Measurements from ENCODE around the gene MKRN1.
"Not testable (repeated sequence)": the region's sequence is repeated elsewhere in the genome, so short reads cannot be mapped to it uniquely, and the experiment has no call there.

The MKRN1 gene

DNA sequence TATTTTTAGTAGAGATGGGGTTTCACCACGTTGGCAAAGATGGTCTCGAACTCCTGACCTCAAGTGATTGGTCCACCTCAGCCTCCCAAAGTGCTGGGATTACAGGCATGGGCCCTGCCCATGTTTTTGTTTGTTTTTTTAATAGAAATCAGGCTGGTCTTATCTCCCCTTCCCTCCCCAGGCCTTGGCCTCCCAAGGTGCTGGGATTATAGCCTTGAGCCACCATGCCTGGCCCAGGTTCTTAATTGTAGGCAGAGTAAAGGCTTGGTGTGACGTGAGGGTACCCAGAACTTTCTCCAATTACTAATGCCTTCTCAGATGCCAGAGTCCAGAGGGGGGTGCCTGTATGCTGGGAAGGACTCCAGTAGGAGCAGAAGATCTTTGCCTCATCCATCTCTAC is 5.2 kb upstream of the MKRN1 start:
- no peak for DNase-seq

DNA sequence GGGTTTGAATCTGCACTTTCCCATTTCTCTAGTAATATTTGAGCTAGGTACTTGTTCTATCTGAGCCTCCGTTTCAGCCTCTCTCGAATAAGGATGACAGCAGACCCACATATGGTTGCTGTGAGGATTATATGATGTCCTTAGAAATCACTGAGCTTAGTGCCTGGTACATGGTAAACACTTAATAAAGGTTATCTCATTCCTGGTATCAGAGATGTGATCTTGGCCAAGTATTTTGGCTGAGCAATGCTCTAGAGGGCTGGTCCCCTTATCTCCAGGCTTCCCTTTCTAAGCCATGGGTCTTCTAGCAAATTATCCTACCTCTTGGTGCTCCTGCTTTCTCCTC is 407 bp upstream of the MKRN1 start:
- DNase-seq, result no peak

DNA sequence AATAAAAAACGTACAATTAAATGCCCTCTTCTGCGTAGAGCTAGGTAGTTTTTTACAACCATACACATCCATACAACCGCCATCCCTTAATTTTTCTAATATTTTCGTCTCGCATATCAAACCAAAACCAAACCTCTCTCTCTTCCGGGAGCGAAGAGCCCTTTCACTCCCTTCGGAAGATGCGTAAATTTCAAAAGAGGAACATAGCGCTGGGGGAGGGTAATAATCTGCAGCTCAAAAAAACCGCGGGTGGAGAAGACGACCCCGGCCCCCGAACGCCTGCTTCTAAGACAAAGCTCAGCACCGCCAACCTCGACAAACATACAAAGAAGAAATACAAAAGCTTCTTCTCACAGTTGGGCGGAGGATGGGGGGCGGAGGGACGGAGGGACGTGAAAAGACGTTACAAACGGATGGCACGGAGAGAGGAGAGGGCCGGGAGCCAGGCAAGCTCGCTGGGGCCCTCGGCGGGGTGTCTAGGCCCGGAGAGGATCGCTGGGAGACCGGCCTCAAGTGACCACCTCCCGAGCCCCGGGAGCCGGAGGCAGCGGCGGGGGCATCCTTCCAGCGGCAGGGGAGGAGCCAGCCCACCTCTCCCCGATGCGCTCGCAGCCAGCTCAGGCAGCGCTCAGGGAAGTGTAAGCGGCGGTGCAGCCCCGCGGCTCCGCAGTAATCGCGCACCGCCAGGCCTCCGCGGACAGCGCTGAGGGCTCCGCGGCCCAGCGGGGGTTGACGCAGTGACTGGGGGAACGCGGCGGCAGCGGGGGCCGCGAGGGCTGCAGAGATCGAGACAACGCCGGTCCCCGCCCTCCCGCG is 851 bp downstream of the MKRN1 start:
- peak; percentile 67 for DNase-seq

DNA sequence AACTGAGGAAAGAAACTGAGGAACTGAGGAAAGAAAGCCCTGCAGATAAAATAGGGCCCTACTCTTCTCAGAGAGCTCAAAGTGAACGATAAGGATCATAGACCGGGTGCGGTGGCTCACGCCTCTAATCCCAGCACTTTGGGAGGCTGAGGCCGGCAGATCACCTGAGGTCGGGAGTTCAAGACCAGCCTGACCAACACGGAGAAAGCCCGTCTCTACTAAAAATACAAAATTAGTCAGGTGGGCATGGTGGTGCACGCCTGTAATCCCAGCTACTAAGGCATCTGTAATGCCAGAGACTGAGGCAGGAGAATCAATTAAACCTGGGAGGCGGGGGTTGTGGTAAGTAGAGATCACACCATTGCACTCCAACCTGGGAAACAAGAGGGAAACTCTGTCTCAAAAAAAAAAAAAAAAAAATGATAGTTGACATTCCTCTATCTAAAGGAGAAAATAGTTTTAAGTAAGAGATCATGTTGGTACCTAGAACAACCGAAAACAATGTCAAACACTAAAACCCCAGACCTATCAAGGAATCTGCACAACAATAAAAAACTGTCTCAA is 2.5 kb downstream of the MKRN1 start:
- no peak for DNase-seq

DNA sequence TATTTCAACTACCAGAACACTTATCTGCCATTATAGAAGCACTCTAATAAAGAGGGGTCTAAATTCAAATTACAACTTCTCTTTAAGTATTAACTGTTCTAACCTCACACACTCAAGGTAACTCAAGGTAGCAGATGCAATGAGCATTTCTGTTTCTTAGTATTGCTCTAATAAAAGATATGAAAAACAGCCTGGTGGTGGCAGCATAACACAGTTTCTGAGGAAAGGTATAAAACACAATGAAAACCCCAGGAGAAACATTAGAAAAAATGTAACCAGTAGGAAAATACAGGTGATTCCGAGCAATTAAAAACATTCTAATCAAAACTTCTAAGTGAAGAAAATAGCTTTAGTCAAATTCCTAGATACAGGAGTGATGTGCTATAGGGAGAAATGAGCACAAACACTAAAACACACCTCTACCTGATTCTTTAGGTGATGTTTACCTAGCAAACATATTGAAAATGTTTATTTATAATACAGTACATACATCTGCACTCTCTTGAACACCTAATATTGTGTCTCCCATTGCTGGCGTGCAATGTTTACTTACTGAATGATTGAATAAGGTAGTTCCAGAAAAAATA is 3.5 kb downstream of the MKRN1 start:
- DNase-seq, result peak; percentile 78

DNA sequence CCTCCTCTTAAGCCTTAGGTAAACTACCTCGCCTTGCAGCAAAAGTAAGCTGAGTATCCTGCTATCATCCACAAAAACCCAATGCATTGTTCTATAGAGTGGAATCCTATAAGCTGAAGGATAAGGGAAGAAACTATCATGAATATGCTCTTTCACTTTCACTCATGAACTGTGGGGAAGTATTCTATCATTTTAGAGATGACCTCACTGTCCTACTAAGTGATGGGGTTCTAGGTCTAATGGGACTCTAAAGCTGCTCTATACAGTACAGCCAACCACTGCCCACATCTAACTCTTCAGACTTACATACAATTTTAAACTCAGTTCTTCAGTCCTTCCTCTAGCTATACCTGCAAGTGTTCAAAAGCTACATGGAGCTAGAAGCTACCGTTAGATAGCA is 16.2 kb downstream of the MKRN1 start:
- DNase-seq, result no peak

DNA sequence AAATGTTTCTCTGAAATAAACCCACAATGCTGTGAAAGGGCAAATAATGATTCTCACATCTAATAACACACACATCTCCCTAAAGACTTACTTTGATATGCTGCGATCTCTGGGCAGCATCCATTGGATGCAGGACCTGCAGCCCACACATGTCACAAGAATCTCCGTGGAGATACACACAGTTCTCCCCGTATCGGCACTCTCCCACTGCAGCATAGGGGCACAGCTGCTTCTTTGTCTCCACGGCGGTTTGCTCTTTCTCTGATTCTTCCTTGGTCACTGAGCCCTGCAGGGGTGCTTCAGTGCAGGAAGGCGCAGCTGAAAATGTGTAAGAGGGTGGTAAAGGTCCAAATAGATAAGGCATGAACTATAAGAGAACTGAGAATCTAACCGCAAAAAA is 20.4 kb downstream of the MKRN1 start:
- DNase-seq, result no peak

DNA sequence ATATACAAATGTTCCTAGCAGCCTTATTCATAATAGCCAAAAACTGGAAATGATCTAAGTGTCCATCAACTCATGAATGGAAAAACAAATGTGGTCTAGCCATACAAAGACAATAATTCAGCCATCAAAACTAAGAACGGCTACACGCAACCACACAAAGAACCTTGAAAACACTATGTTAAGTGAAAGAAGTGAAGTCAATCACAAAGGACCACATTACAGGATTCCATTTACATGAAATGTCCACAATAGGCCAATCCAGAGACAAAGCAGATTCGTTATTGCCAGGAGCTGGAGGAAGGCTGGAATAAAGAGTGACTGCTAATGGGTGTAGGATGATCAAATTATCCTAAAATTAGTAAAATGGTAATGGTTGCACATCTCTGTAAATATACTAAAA is 21.1 kb downstream of the MKRN1 start:
- DNase-seq, result no peak

DNA sequence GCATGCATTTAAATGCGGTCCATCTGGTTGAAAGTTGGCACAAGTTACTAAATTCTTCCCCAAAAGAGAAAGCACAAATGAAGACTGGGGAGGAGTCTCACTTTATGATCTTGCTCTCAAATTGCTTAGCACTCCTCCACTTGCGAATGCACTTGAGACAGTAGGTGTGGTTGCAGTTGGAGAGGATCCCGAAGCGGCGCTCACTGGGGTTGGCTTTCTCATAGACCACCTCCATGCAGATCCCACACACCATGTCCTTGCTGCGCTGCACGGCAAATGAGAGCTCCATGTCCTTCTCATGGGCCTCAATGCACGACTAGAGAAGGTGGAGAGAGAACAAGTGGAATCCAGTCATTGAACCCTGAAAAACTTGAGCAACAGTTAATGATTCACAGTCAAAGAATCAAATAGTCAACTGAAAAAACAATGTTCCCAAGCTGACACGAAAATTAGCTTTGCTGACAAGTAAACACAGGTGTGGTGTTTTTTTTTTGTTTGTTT is 22.7 kb downstream of the MKRN1 start:
- no peak for DNase-seq

DNA sequence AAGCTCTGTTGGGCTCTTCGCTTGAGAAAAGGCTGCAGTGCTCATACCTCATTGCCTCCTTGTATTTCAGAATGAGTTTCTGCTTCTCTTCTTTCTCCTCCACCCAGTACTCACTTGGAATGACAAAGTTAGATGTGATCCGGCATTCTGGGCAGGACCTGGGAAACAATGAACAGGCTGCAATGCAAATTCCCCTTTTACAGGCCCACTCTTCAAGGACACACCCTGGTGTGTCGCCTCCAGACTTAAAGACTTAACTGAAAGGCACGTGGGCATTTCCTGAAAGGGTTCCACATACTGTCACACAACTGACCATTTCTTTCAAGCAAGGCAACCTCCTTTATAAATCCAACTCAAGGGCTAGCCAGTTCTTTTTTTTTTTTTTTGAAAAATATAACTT is 23.6 kb downstream of the MKRN1 start:
- DNase-seq, result no peak

DNA sequence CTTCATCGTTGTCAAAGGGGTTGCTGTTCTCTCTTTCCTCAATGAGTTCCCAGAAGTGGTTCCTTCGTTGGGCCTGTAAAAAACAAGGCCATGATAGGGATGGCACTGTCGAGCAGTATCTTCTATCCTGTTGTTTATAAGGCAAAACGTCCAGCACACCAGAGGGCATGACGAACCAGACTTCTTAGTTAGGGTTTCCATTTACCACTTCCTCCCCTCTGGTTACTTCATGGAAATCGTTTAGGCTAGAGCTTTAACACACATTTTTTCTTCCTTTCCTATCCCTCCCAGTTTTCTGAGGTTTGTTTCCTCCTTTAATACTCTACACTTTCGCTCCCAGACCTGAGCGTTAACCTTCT is 24.7 kb downstream of the MKRN1 start:
- no peak for DNase-seq

DNA sequence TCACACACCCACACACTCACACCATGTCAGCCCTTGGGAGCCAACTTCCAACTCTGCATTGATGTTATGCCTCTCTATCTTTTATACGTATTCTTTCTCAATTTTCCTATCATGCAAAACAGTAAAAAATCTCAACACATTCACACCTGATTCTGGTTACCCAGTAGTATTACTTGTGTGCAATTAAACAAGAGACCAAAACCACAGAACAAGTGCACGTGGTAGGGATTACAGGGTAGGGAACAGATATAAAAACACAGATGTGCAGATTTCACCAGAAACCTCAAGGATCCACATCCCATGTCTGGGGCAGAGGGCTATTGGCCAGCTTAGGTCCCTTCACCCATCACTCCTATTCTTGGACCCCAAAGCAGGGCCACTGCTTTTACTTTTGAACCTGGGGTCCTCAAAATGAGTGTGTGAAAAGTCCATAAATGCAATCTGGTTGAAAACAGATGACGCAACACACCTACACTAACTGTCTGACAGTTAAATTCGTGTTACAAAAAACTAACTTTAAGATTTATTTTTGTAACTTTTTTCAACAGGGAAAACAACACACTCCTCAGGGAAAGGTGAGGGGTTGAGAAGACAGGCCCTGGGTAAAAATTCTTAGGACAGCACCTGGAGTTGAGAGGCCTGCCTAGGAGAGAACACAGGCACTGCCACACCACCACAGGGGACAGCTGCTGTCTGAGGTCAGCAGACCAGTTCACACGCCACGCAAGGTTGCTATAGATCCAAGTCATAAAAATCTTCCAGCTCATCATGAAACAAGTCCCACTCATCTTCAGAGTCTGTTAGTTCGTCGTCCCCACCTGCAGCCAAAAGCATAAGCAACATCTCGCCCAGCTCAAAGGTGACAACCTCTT is 25.3 kb downstream of the MKRN1 start:
- DNase-seq, result not testable (repeated sequence)

DNA sequence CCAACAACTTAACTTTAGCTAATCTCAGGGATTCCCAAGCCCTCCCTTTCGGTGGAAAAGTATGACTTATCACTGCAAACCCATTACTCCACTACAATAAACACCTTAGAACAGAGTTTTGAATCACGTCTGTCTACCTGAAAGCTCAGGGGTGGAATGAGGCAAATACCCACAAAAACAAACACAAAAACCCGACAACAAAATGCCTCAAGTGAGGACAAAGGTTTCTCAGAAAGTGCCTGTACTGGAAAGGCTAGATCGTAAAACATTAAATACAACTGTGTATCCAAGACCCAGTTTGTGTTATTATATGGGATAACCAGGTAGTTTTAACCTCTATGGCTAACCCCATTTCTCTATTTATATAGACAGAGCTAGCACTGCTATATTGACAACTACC is 26.0 kb downstream of the MKRN1 start:
- no peak for DNase-seq

DNA sequence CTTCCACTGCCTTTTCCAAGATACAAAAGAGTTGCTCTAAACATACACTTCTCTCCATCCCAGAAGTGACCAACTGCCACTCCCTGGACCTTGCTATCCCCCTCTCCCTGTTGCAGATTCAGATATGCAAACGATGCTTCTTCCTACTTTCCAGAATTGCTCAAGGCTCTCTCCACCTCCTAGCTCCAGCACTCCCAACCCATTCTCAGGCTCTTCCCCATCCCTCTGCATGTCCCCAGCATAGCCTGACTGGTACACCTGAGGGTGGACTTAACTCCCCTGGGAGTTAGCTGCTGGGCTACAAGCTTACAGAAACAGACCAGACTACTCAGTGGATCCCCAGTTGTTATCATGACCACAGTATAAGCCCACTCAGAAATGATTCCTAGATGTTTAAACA is 27.6 kb downstream of the MKRN1 start:
- no peak for DNase-seq

DNA sequence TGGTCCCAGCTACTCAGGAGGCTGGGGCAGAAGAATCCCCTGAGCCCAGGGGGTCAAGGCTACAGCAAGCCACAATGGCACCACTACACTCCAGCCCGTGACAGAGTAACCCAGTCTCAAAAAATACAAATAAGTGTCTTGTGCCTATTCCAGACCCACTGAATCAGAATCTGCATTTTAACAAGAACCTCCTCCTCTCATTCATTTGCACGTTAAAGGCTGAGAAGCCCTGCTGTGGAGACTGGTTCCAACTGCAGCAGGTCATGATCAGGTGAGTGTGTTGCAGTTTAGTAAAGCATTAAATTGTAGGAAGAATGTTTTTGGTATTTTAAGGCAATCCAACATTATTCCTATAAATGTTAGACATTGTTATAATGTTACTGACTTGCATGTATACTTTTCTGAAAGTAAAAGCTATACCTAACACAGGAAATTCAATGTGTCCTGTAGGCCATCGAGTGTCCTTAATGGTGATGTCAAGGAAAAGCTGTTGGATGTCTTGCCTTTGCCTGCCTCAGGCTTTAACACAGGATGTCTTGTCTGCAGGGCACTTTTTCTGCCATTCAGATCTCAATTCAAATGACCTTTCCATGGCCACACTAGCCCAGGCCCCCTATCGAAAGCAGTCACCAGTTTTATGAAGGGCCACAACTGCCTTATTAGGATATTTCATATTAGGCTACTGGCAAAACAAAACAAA is 30.4 kb downstream of the MKRN1 start:
- DNase-seq, result no peak

DNA sequence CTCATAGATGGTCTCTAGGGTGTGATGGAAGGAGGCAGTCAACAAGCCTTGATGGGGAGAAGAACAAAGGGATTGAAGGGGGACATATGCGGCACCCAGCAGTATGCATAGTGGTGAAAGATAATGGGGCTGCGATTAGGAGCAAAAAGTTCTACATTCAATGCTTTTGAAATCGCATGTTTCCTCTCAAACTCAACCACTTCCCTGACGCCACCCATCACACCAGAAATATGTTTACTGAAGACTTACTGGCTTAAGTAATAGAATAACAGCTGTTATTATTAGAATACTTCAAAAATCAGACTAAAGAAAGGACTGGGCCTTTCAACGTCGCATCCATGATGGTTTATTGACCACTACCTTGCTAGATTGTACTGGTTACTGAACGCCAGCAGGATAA is 31.5 kb downstream of the MKRN1 start:
- DNase-seq, result no peak

DNA sequence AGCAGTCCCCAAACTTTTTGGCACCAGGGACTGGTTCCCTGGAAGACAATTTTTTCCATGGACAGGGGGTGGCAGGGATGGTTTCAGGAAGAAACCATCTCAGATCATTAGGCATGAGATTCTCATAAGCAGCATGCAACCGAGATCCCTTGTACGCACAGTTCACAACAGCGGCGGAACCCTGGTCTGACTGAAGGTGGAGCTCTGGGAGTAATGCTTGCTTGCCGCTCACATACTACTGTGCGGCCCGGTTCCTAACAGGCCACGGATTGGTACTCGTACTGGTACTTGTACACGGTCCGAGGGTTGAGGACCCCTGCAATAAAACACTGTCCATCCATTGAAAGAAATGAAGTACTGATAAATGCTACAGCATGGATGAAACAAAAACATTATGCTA is 32.8 kb downstream of the MKRN1 start:
- no peak for DNase-seq

DNA sequence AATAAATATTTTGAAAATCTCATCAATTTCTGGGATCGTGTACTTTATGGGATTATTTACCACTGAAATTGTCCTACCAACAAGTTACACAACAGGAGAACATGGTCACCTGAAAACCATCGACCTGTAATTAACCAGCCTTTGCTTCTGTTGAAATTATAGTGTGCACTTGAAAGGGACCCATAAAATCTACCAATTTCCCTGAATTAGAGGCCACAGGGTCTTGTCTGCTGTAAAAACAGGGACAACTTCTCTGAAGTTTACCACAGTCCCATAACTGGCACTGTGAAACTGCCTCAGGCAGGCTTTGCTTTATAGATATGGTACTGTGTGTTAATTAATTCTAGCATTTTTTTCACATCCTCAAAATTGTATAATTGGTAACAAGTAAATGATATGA is 37.8 kb downstream of the MKRN1 start:
- DNase-seq, result no peak

DNA sequence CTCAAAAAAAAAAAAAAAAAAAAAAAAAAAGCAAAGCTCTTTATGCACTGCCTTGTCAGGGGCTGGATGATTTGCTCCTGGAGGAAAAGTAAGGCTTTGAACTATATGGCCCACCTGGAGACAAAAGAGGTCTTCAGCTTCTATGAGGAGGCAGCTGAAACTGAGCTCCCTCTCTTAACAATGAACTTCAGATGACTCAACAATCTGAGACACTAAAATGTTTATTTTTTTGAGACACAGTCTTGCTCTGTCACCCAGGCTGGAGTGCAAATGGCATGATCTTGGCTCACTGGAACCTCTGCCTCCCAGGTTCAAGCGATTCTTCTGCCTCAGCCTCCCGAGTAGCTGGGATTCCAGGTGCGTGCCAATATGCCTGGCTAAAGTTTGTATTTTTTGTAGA is 38.7 kb downstream of the MKRN1 start:
- no peak for DNase-seq

DNA sequence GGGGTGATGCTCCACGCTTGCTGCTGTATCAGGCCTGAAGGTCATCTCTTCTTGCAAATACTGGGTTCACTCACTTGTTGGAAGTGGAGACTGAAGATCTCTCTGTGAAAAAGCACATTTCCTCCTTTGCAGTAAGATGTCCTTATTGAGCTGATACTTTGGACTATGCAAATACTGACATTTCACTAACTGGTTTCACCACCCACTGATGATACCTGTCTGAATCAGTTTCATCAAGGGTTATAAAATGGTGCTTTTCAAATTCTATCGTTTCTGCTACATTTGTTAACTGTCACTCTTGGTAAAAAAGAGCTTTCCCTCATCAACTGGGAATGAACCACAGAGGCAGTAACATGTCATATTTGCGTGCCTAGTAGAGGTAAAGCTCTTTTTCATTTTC is 39.9 kb downstream of the MKRN1 start:
- DNase-seq, result no peak

DNA sequence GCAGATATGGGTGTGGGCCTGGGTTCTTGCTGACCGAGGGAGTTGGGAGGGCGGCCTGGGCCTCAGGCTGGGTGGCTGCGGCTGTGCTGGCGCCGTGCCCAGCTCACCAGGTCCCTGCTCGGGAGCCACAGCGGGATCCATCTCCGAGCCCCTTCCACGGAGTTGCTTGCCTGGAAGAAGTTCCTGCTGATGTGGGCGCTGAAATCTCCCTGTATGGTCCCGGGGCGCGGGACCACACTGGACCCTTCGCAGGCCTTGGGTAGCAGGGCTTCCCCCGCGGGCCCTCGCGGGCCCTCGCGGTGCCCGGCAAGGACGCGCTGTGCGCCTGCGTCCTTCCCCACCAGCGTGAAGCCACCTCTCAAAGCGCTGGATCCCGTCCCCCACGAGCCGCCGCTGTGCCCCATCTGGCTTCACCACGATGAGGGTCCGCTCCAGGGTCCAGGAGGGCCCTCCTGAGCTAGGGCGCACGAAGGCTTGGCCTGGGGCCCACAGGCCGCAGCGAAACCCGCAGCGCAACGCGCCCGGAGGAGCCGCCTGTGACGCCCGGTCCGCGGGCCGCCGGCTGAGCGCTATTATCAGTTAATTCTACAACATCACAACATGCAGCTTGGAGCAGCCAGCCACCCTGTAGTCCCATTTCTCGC is 43.9 kb downstream of the MKRN1 start:
- no peak for DNase-seq

DNA sequence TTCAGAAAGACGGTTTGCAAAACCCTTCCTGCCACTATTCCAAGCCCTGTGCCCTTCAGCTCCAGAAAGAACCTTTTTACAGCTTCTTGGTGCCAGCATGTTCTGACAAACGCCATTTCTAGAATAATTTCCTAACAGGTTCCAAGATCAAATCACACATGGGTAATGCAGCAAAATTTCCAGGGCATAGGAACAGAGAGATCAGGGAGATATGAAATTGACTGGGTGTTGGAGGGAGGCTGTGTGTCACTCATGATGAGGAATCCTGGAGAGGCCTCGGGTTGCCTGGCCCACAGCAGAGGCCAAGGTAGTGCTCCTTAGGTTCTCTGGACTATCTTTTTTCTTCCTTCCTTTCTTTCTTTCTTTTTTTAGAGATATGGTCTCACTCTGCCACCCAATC is 45.9 kb downstream of the MKRN1 start:
- no peak for DNase-seq

DNA sequence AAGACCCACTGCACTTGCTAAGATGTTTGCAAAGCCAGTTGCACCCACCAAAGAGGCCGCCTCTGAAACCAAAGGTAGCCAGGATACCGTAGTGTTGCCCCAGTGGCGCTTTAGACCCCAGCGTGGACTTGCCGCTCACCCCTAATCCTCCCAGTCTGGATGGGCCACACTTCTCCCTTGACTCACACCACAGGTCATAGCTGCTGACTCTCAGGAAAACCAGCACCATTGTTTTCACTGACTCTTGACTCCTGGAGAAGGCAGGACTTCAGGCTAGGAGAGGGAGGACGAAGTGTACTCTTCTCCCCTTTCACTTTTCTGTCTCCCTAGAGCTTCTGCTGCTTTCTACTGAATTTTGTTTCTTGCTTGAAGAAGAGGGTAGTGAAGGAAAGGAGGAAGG is 53.2 kb downstream of the MKRN1 start:
- DNase-seq, result no peak
